ENCODE data around the gene CCNB3. TPM values are rescaled to one million over a fixed set of nuclear protein-coding genes. Genes with fewer than 3 reads are reported as not detected.

Gene CCNB3
- total RNA-seq, 1 experiment from 2014 or later: 0.64 TPM

- no peaks in the 10 kb centered on the region for H3K27me3 ChIP-seq (ENCODE audit: control insufficient read depth, insufficient read depth, low read length)
- DNase-seq (ENCODE audit: low read depth, low spot score) (no peak), ATAC-seq (no peak)
- intact Hi-C loops (cut with micrococcal nuclease; ENCODE audit: unreplicated experiment) (no loop called here), in situ Hi-C loops (cut with HindIII; ENCODE audit: low pct_unique_long_range_greater_than_20kb, low sequenced_read_pairs) (no loop called here)
- no peak overlapping the region for H3K27ac ChIP-seq (ENCODE audit: low read length)
- H3K9me3 ChIP-seq (ENCODE audit: control insufficient read depth, insufficient read depth, low read depth, low read length): no peaks in the 10 kb centered on the region
- TF ChIP-seq SIN3A (IDR thresholded peaks at IDR 0.05; ENCODE audit: borderline replicate concordance, insufficient read depth, low read depth, low read length) (no peak), TCF7L2 (IDR thresholded peaks at IDR 0.05; ENCODE audit: low read depth, low read length) (no peak), REST (IDR thresholded peaks at IDR 0.05; ENCODE audit: insufficient read depth in 1 of 2, low read depth in 2 of 2, low read length in 1 of 2) (no peak), POLR2AphosphoS5 (IDR thresholded peaks at IDR 0.05; ENCODE audit: low read depth, low read length) (no peak), CTCF (IDR thresholded peaks at IDR 0.05) (no peak)
- no peaks in the 10 kb centered on the region for H3K4me1 ChIP-seq (ENCODE audit: control insufficient read depth, insufficient read depth, low read length)
- H3K36me3 ChIP-seq (ENCODE audit: control insufficient read depth, insufficient read depth, low read length): no peaks in the 10 kb centered on the region
- no peak overlapping the region for H3K4me3 ChIP-seq (ENCODE audit: low read depth in 2 of 2, low read length in 2 of 2)
- CTCF ChIA-PET: no interaction called here
- POLR2A ChIA-PET: no interaction called here
- no TSS peak for BruUV-seq (replicated peaks)
These were observed 177.3 kb downstream of the CCNB3 start for GRCh38 chrX:50381729-50382415.

GRCh38 chrX:50386520-50386919 lies 182.0 kb downstream of the CCNB3 start:
- ChIA-PET POLR2A (no interaction called here), CTCF (no interaction called here)
- Histone ChIP-seq H3K27ac (ENCODE audit: low read length) (no peak overlapping the region), H3K4me1 (ENCODE audit: control insufficient read depth, insufficient read depth, low read length) (no peaks in the 10 kb centered on the region), H3K27me3 (ENCODE audit: control insufficient read depth, insufficient read depth, low read length) (no peaks in the 10 kb centered on the region), H3K36me3 (ENCODE audit: control insufficient read depth, insufficient read depth, low read length) (no peaks in the 10 kb centered on the region), H3K9me3 (ENCODE audit: control insufficient read depth, insufficient read depth, low read depth, low read length) (no peaks in the 10 kb centered on the region), H3K4me3 (ENCODE audit: low read depth in 2 of 2, low read length in 2 of 2) (no peak overlapping the region)
- intact Hi-C loops (cut with micrococcal nuclease; ENCODE audit: unreplicated experiment) (no loop called here), in situ Hi-C loops (cut with HindIII; ENCODE audit: low pct_unique_long_range_greater_than_20kb, low sequenced_read_pairs) (no loop called here)
- TF ChIP-seq SIN3A (IDR thresholded peaks at IDR 0.05; ENCODE audit: borderline replicate concordance, insufficient read depth, low read depth, low read length) (no peak), TCF7L2 (IDR thresholded peaks at IDR 0.05; ENCODE audit: low read depth, low read length) (no peak), REST (IDR thresholded peaks at IDR 0.05; ENCODE audit: insufficient read depth in 1 of 2, low read depth in 2 of 2, low read length in 1 of 2) (no peak), CTCF (IDR thresholded peaks at IDR 0.05) (no peak)
- DNase-seq (ENCODE audit: low read depth, low spot score) (no peak), ATAC-seq (no peak)
- BruUV-seq (replicated peaks): no TSS peak

Data from Panc1 (cell line).